ENCODE measurements around the gene PTPRE. TPM values are rescaled to one million over a fixed set of nuclear protein-coding genes. Genes with fewer than 3 reads are reported as not detected.

PTPRE gene
- total RNA-seq, 1 experiment from 2014 or later, result 11.6 TPM

DNA sequence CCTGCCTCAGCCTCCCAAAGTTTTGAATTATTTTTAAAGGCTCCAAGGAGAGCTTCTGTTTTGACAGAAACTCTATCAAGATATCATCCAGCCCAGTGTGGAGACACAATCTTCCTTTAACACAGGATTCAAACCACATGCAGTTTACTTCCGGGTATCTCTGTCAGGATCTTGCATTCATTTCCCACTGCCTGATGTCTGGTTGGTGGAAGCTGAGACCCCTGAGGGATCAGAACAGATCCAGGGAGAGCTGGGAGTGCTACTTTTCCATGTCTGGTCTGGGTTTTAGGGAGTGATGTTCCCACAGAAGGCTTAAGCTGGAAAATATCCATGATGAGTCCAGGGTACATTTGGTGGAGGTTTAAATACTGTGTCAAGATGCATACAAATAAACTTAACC, 16.7 kb downstream of the PTPRE start:
- Histone ChIP-seq H3K4me1 (ENCODE audit: insufficient read depth, low read length, poor library complexity, severe bottlenecking) (no peaks in the 10 kb centered on the region), H3K4me3 (ENCODE audit: low read depth, low read length, poor library complexity, severe bottlenecking) (no peak overlapping the region), H3K27ac (ENCODE audit: low read depth, low read length, poor library complexity, severe bottlenecking) (no peak overlapping the region), H3K36me3 (ENCODE audit: insufficient read depth, low read length, poor library complexity, severe bottlenecking) (no peaks in the 10 kb centered on the region), H3K9me3 (ENCODE audit: low read depth, low read length, poor library complexity, severe bottlenecking) (no peaks in the 10 kb centered on the region), H3K27me3 (replicated peaks; ENCODE audit: insufficient read depth, low read depth, low read length, poor library complexity) (no peaks in the 10 kb centered on the region)
- TF ChIP-seq EZH2 (IDR thresholded peaks at IDR 0.05; ENCODE audit: borderline replicate concordance, low read depth, low read length, poor library complexity, severe bottlenecking), result no peak
- TF ChIP-seq, protein P1, sequence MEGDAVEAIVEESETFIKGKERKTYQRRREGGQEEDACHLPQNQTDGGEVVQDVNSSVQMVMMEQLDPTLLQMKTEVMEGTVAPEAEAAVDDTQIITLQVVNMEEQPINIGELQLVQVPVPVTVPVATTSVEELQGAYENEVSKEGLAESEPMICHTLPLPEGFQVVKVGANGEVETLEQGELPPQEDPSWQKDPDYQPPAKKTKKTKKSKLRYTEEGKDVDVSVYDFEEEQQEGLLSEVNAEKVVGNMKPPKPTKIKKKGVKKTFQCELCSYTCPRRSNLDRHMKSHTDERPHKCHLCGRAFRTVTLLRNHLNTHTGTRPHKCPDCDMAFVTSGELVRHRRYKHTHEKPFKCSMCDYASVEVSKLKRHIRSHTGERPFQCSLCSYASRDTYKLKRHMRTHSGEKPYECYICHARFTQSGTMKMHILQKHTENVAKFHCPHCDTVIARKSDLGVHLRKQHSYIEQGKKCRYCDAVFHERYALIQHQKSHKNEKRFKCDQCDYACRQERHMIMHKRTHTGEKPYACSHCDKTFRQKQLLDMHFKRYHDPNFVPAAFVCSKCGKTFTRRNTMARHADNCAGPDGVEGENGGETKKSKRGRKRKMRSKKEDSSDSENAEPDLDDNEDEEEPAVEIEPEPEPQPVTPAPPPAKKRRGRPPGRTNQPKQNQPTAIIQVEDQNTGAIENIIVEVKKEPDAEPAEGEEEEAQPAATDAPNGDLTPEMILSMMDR (conservative IDR thresholded peaks at IDR 0.05; ENCODE audit: low read depth, low read length), result no peak
- CTCF ChIA-PET, result interaction anchor here (0.8 kb wide), 1 partner anchor 70 kb away, joined by 9 read pairs; no protein-coding TSS in a partner anchor
- intact Hi-C loops (cut with micrococcal nuclease; ENCODE audit: unreplicated experiment), result no loop called here
- POLR2A ChIA-PET (ENCODE audit: low non-redundant PET), result no interaction called here
- BruUV-seq (replicated peaks), result no TSS peak
- DNase-seq (ENCODE audit: low spot score), result no peak

DNA sequence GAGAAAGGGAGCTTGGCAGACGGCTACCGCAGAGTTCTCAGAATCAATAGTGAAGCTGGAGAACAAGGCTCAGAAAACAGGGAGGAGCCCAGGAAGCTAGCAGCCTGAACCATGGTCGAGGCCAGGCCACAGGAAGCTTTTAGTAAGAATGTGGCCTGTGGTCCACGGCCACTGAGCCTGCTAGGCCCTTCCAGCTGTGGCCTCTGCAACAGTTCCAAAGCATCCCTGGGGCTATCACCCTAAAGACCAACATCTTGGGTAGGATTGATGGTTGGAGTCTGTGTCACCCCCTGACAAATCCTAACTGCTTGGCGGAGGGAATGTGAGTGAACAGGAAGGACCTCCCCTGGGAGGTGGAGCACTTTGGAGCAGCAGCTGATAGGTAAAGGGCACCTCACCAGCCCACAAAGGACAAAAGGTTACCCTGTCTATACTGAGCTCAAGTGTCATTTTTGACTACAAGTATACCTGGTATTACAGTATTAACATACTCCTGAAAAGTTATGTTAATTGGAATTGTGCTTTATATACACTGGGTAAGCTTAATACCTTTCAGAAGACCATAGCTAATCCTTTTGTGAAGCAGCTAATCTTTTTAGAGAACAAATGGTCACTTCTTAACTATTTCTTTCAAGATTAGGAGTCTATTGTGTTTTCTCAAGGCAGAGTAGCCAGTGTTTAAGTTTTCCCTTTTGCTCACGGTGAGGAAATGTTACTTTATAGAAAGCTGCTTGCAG, 18.7 kb downstream of the PTPRE start:
- H3K4me1 ChIP-seq (ENCODE audit: insufficient read depth, low read length, poor library complexity, severe bottlenecking), result no peaks in the 10 kb centered on the region
- intact Hi-C loops (cut with micrococcal nuclease; ENCODE audit: unreplicated experiment), result no loop called here
- H3K36me3 ChIP-seq (ENCODE audit: insufficient read depth, low read length, poor library complexity, severe bottlenecking), result no peaks in the 10 kb centered on the region
- no TSS peak for BruUV-seq (replicated peaks)
- no peaks in the 10 kb centered on the region for H3K9me3 ChIP-seq (ENCODE audit: low read depth, low read length, poor library complexity, severe bottlenecking)
- DNase-seq (ENCODE audit: low spot score), result no peak
- H3K4me3 ChIP-seq (ENCODE audit: low read depth, low read length, poor library complexity, severe bottlenecking), result no peak overlapping the region
- no peaks in the 10 kb centered on the region for H3K27me3 ChIP-seq (replicated peaks; ENCODE audit: insufficient read depth, low read depth, low read length, poor library complexity)
- ChIA-PET POLR2A (ENCODE audit: low non-redundant PET) (no interaction called here), CTCF (no interaction called here)
- TF ChIP-seq EZH2 (IDR thresholded peaks at IDR 0.05; ENCODE audit: borderline replicate concordance, low read depth, low read length, poor library complexity, severe bottlenecking), result no peak
- TF ChIP-seq, protein P1 (conservative IDR thresholded peaks at IDR 0.05; ENCODE audit: low read depth, low read length), result no peak
- H3K27ac ChIP-seq (ENCODE audit: low read depth, low read length, poor library complexity, severe bottlenecking), result no peak overlapping the region

DNA sequence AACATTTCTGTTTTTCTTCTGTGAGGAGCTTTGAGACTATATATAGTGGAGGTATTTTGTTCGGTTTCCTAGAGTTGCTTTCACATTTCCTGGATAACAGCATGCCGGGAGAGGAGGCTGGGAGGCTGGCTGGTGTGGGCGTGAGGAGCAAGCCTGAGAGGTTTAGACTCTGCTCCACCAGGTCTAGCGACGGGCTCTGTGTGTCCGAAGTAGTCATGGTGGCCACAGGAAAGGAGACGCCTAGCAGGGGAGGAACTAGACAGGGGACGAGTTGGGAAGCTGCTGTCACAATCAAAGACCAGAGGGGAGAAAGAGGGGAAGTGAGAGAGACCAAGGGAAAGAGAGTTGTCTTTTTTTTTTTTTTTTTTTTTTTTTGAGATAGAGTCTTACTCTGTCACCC, 19.6 kb downstream of the PTPRE start:
- CTCF ChIA-PET, result no interaction called here
- no peak overlapping the region for H3K27ac ChIP-seq (ENCODE audit: low read depth, low read length, poor library complexity, severe bottlenecking)
- TF ChIP-seq EZH2 (IDR thresholded peaks at IDR 0.05; ENCODE audit: borderline replicate concordance, low read depth, low read length, poor library complexity, severe bottlenecking), result no peak
- TF ChIP-seq, protein P1 (conservative IDR thresholded peaks at IDR 0.05; ENCODE audit: low read depth, low read length), result no peak
- H3K36me3 ChIP-seq (ENCODE audit: insufficient read depth, low read length, poor library complexity, severe bottlenecking), result no peaks in the 10 kb centered on the region
- intact Hi-C loops (cut with micrococcal nuclease; ENCODE audit: unreplicated experiment), result no loop called here
- H3K4me1 ChIP-seq (ENCODE audit: insufficient read depth, low read length, poor library complexity, severe bottlenecking), result no peaks in the 10 kb centered on the region
- no TSS peak for BruUV-seq (replicated peaks)
- H3K27me3 ChIP-seq (replicated peaks; ENCODE audit: insufficient read depth, low read depth, low read length, poor library complexity), result no peaks in the 10 kb centered on the region
- DNase-seq (ENCODE audit: low spot score), result no peak
- POLR2A ChIA-PET (ENCODE audit: low non-redundant PET), result no interaction called here
- no peaks in the 10 kb centered on the region for H3K9me3 ChIP-seq (ENCODE audit: low read depth, low read length, poor library complexity, severe bottlenecking)
- H3K4me3 ChIP-seq (ENCODE audit: low read depth, low read length, poor library complexity, severe bottlenecking), result no peak overlapping the region

Measured in A673 (cell line).